Ovary (tissue), 9 donors: ENCODE results near the gene CENPL. TPM values are rescaled to one million over a fixed set of nuclear protein-coding genes. Genes with fewer than 3 reads are reported as not detected.
"Not testable (repeated sequence)": the region's sequence is repeated elsewhere in the genome, so short reads cannot be mapped to it uniquely, and the experiment has no call there.

Experiments
- DNase-seq, 5 donors: peaks; one replicate each; pipeline ENCODE4 v3.0.0-alpha.2; 2019 to 2020
- H3K27ac ChIP-seq, 2 donors: fragments of 200-600 bp; one replicate each; pipeline versions ENCODE4 v1.5.1 to v1.8.0; 2019 to 2022
- H3K27me3 ChIP-seq: fragments of 200-600 bp; one replicate; pipeline ENCODE4 v1.8.0; 2022
- H3K36me3 ChIP-seq: fragments of 200-600 bp; sonication (generic); one replicate; pipeline ENCODE4 v1.5.1; 2019
- H3K4me1 ChIP-seq: one replicate; pipeline ENCODE4 v1.8.1; 2013; ENCODE audit warnings: mild to moderate bottlenecking, moderate library complexity; ENCODE audit not compliant: insufficient read depth
- H3K4me3 ChIP-seq: fragments of 200-600 bp; sonication (generic); one replicate; pipeline ENCODE4 v1.5.1; 2017
- H3K9me3 ChIP-seq, 2 donors: fragments of 200-600 bp in 1 of 2; sonication (generic) in 1 of 2; one replicate each; pipeline versions ENCODE4 v1.5.1 to v1.8.1; 2013 to 2019; ENCODE audit warnings: mild to moderate bottlenecking in 1 of 2, moderate library complexity in 1 of 2
- EP300 ChIP-seq: sonication (generic); formaldehyde crosslinking; IDR thresholded peaks from one replicate; pipeline ENCODE4 v1.6.1; 2017; ENCODE audit warnings: antibody characterized with exemption
- POLR2A ChIP-seq: fragments of 450-650 bp; IDR thresholded peaks from one replicate; pipeline ENCODE4 v1.6.1; 2017; ENCODE audit warnings: antibody characterized with exemption, mild to moderate bottlenecking, moderate library complexity
- WGBS, 3 donors: extraction: QIAGEN DNeasy Blood & Tissue Kit in 1 of 3; methylation state at CpG; one replicate each; pipeline versions ENCODE4 v1.1.5 to v1.1.7; 2013 to 2017; 5-methylcytosine and 5-hydroxymethylcytosine counted together
- intact Hi-C, 4 donors: fragments of 100-400 bp; cut with DNase I; formaldehyde crosslinking; loops; one replicate each; pipeline versions ENCODE4 v1.11.0 to v1.15.1; 2022 to 2023
- polyA plus RNA-seq, 2 donors: library from polyadenylated mRNA; stranded (reverse); fragments of 200-250 nt in 1 of 2; fragments of 350-450 nt in 1 of 2; fragmentation: Illumina TruSeq in 1 of 2; extraction: RNeasy Lipid Tissue Mini Kit (QIAGEN cat#74804) in 1 of 2; gene quantifications; one replicate each; pipeline ENCODE4 v1.2.3, GENCODE V29; 2013 to 2014
- total RNA-seq, 7 donors: library from RNA; depleted of rRNA in 2 of 7; stranded (reverse); fragments of >200 nt in 2 of 7; fragmentation: NEBNext Ultra II Directional in 3 of 7; extraction: Animal tissue kit (Norgen Biotek cat#: 25700) in 3 of 7; gene quantifications; one replicate each; pipeline versions ENCODE4 v1.1.0 to v1.2.4, GENCODE V29; 2016 to 2023
- TF ChIP-seq, protein P1 (sequence below), 3 donors: fragments of 450-650 bp in 2 of 3; fragments of 200-600 bp in 1 of 3; IDR thresholded peaks; one replicate each; pipeline versions ENCODE4 v1.5.1 to v1.8.0; 2016 to 2022; ENCODE audit warnings: antibody characterized with exemption in 3 of 3, mild to moderate bottlenecking in 1 of 3
- donor health status: DM: no; HTN: no; CAD: no; lungs with moderate emphysema.
- donor health status: DM: no; HTN: no; CAD: no.
- donor health status: Bipolar disorder and iron deficiency.
- donor health status: DM: yes; HTN: yes; CAD: no.
- donor health status: DM: no; HTN: no; CAD: no.
- donor health status: DM: yes; HTN: yes; CAD: no.

Gene CENPL
- total and polyA plus RNA-seq, 9 donors = 1.1 to 5.6 (median 3.1) TPM

DNA sequence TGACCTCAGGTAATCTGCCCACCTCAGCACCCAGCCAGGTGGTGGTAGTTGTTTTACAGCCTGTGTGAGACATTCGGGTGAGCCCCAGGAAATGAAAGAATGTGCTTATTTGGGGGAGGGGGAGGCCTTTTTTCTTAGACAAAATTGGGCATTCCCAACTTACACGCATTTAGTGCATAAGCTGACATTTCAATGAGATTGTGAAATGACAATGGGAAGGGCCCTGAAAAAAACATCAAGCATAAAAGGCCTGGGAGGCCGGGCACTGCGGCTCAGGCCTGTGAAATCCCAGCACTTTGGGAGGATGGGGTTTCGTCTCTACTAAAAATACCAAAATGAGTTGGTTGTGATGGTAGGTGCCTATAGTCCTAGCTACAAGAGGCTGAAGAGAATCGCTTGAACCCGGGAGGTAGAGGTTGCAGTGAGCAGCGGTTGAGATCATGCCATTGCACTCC lies 38.1 kb upstream of the CENPL start:
- intact Hi-C loops = no loop called here

DNA sequence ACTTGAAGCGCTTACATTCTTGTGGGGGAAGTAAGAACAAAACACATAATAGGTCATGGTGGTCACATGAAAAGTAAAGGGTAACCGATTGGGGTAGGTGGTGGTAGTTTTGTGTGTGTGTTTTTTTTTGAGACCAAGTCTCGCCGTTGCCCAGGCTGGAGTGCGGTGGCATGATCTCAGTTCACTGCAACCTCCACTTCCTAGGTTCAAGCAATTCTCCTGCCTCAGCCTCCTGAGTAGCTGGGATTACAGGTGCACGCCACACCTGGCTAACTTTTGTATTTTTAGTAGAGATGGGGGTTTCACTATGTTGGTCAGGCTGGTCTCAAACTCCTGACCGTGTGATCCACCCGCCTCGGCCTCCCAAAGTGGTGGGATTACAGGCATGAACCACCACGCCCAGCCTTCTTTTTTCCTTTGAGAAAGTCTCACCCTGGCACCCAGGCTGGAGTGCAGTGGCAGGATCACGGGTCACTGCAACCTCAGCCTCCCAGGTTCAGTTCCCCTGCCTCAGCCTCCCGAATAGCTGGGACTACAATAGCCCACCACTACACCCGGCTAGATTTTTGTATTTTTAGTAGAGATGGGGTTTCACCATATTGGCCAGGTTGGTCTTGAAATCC lies 37.6 kb upstream of the CENPL start:
- H3K27me3 ChIP-seq, H3K27ac ChIP-seq, H3K9me3 ChIP-seq, DNase-seq, H3K4me1 ChIP-seq, intact Hi-C loops, H3K4me3 ChIP-seq, H3K36me3 ChIP-seq: not testable (repeated sequence)
- 78 to 84% (median 79%) methylated on average over 13 of the region's 13 CpGs for WGBS, 3 donors

More for the DNA sequence above, 38.1 kb upstream of the CENPL start:
- Histone ChIP-seq H3K27ac (no peak overlapping the region), H3K36me3 (no peaks in the 10 kb centered on the region), H3K4me1 (peaks cover 3% of the 10 kb centered on the region), H3K27me3 (no peaks in the 10 kb centered on the region), H3K4me3 (no peak overlapping the region), H3K9me3 (no peaks in the 10 kb centered on the region)
- DNase-seq = no peak
- WGBS, 3 donors = 68 to 80% (median 69%) methylated on average over 8 of the region's 8 CpGs
- no peak for TF ChIP-seq EP300
- no peak for TF ChIP-seq POLR2A
- TF ChIP-seq, protein P1, sequence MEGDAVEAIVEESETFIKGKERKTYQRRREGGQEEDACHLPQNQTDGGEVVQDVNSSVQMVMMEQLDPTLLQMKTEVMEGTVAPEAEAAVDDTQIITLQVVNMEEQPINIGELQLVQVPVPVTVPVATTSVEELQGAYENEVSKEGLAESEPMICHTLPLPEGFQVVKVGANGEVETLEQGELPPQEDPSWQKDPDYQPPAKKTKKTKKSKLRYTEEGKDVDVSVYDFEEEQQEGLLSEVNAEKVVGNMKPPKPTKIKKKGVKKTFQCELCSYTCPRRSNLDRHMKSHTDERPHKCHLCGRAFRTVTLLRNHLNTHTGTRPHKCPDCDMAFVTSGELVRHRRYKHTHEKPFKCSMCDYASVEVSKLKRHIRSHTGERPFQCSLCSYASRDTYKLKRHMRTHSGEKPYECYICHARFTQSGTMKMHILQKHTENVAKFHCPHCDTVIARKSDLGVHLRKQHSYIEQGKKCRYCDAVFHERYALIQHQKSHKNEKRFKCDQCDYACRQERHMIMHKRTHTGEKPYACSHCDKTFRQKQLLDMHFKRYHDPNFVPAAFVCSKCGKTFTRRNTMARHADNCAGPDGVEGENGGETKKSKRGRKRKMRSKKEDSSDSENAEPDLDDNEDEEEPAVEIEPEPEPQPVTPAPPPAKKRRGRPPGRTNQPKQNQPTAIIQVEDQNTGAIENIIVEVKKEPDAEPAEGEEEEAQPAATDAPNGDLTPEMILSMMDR (IDR thresholded peaks at IDR 0.05) = no peak

DNA sequence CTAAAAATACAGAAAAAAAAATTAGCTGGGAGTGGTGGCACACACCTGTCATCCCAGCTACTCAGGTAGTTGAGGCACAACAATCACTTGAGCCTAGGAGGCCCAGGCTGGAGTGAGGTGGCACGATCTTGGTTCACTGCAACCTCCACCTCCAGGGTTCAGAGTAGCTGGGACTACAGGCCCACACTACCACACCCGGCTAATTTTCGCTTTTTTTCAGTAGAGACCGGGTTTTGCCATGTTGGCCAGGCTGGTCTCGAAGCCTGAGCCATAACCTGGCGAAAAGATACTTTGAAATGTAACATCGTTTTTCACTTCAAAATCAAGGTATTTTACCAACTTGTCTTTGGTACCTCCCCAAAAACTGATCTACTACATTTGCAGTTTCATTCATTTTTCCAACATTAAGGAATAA lies 37.1 kb upstream of the CENPL start:
- H3K4me1 ChIP-seq = peaks cover 3% of the 10 kb centered on the region
- 92 to 93% (median 93%) methylated on average over 7 of the region's 7 CpGs for WGBS, 3 donors
- H3K36me3 ChIP-seq = no peaks in the 10 kb centered on the region
- TF ChIP-seq POLR2A = no peak
- no peak for TF ChIP-seq EP300
- TF ChIP-seq, protein P1 (IDR thresholded peaks at IDR 0.05) = no peak
- DNase-seq = no peak
- H3K27ac ChIP-seq = no peak overlapping the region
- intact Hi-C loops = no loop called here
- no peaks in the 10 kb centered on the region for H3K9me3 ChIP-seq
- H3K4me3 ChIP-seq = no peak overlapping the region
- H3K27me3 ChIP-seq = no peaks in the 10 kb centered on the region

- Histone ChIP-seq H3K27ac (no peak overlapping the region), H3K4me1 (no peaks in the 10 kb centered on the region), H3K4me3 (no peak overlapping the region), H3K36me3 (no peaks in the 10 kb centered on the region), H3K27me3 (no peaks in the 10 kb centered on the region), H3K9me3 (no peaks in the 10 kb centered on the region)
- intact Hi-C loops = no loop called here
- no peak for DNase-seq
- TF ChIP-seq, protein P1 (IDR thresholded peaks at IDR 0.05) = no peak
- no peak for TF ChIP-seq EP300
- no peak for TF ChIP-seq POLR2A
- WGBS, 3 donors = 78 to 88% (median 87%) methylated on average over 1 of the region's 1 CpG
Observed at GRCh38 chr1:173860065-173860464, 35.4 kb upstream of the CENPL start.

GRCh38 chr1:173859547-173859946 lies 34.9 kb upstream of the CENPL start:
- intact Hi-C loops, H3K4me1 ChIP-seq, H3K4me3 ChIP-seq, H3K27me3 ChIP-seq, H3K9me3 ChIP-seq, DNase-seq, H3K36me3 ChIP-seq, H3K27ac ChIP-seq: not testable (repeated sequence)
- 92 to 96% (median 94%) methylated on average over 5 of the region's 5 CpGs for WGBS, 3 donors
